ENCODE measurements around the gene EAF1. TPM values are rescaled to one million over a fixed set of nuclear protein-coding genes. Genes with fewer than 3 reads are reported as not detected.

The EAF1 gene
- total and polyA plus RNA-seq, 2 experiments from 2014 or later, result 9.4 to 45.4 TPM

GRCh38 chr3:15449489-15450224 is 22.3 kb downstream of the EAF1 start:
- H3K9me2 ChIP-seq (ENCODE audit: insufficient read depth), result no peaks in the 10 kb centered on the region
- no peaks in the 10 kb centered on the region for H3K9me3 Mint-ChIP-seq
- ATAC-seq (no peak), DNase-seq (ENCODE audit: low spot score) (no peak)
- H3K27ac ChIP-seq (ENCODE audit: low read depth), result no peak overlapping the region
- no peaks in the 10 kb centered on the region for H3F3A ChIP-seq (replicated peaks; ENCODE audit: low read depth)
- no peak overlapping the region for H3K4me3 Mint-ChIP-seq
- H3K36me3 ChIP-seq (ENCODE audit: insufficient read depth), result no peaks in the 10 kb centered on the region
- H3K4me3 ChIP-seq, result no peak overlapping the region
- H4K20me1 ChIP-seq (replicated peaks; ENCODE audit: insufficient read depth), result no peaks in the 10 kb centered on the region
- no peaks in the 10 kb centered on the region for H3K27me3 ChIP-seq (ENCODE audit: insufficient read depth)
- H3K4me2 ChIP-seq, result no peak overlapping the region
- no peaks in the 10 kb centered on the region for H3K4me1 Mint-ChIP-seq
- H3K36me3 Mint-ChIP-seq (ENCODE audit: low read depth), result no peaks in the 10 kb centered on the region; the same call in 2 of the 3 replicates
- H3K79me2 ChIP-seq (replicated peaks; ENCODE audit: insufficient read depth), result no peaks in the 10 kb centered on the region
- no peak for TF ChIP-seq NANOG (IDR thresholded peaks at IDR 0.05; ENCODE audit: borderline replicate concordance)
- no peak for TF ChIP-seq EZH2 (IDR thresholded peaks at IDR 0.05; ENCODE audit: low read depth, unreplicated experiment)
- TF ChIP-seq EZH2phosphoT487 (IDR thresholded peaks at IDR 0.05; ENCODE audit: unreplicated experiment), result no peak
- no peak for TF ChIP-seq STAT1 (IDR thresholded peaks at IDR 0.05; ENCODE audit: unreplicated experiment)
- no peak for TF ChIP-seq JUNB (IDR thresholded peaks at IDR 0.05; ENCODE audit: unreplicated experiment)
- H2AFZ ChIP-seq, result no peak overlapping the region
- peaks cover 2% of the 10 kb centered on the region for H3K27me3 Mint-ChIP-seq (ENCODE audit: insufficient read depth, low read depth, poor library complexity)
- no peak overlapping the region for H3K27ac Mint-ChIP-seq
- H3K4me1 ChIP-seq (ENCODE audit: insufficient read depth), result no peaks in the 10 kb centered on the region

- Histone ChIP-seq H3F3A (replicated peaks; ENCODE audit: low read depth) (no peaks in the 10 kb centered on the region), H4K20me1 (replicated peaks; ENCODE audit: insufficient read depth) (no peaks in the 10 kb centered on the region), H3K27me3 (ENCODE audit: insufficient read depth) (no peaks in the 10 kb centered on the region), H3K9me2 (ENCODE audit: insufficient read depth) (no peaks in the 10 kb centered on the region), H3K4me3 (no peak overlapping the region), H3K36me3 (ENCODE audit: insufficient read depth) (no peaks in the 10 kb centered on the region), H3K79me2 (replicated peaks; ENCODE audit: insufficient read depth) (no peaks in the 10 kb centered on the region), H3K4me2 (no peak overlapping the region), H3K27ac (ENCODE audit: low read depth) (no peak overlapping the region), H2AFZ (no peak overlapping the region), H3K4me1 (ENCODE audit: insufficient read depth) (no peaks in the 10 kb centered on the region)
- ATAC-seq (no peak), DNase-seq (ENCODE audit: low spot score) (no peak)
- Mint-ChIP-seq H3K36me3 (ENCODE audit: low read depth) (no peaks in the 10 kb centered on the region; the same call in 2 of the 3 replicates), H3K9me3 (no peaks in the 10 kb centered on the region), H3K4me1 (no peaks in the 10 kb centered on the region), H3K4me3 (no peak overlapping the region), H3K27ac (no peak overlapping the region; the same call in 1 of the 2 replicates), H3K27me3 (ENCODE audit: insufficient read depth, low read depth, poor library complexity) (peaks cover 2% of the 10 kb centered on the region)
- TF ChIP-seq ZNF331 (CRISPR knock-in tag; IDR thresholded peaks at IDR 0.05; ENCODE audit: low read depth) (no peak), ZNF462 (CRISPR knock-in tag; IDR thresholded peaks at IDR 0.05) (no peak), ETS1 (IDR thresholded peaks at IDR 0.05) (no peak), STAT1 (IDR thresholded peaks at IDR 0.05; ENCODE audit: unreplicated experiment) (no peak), ZNF114 (CRISPR knock-in tag; IDR thresholded peaks at IDR 0.05) (no peak), EZH2phosphoT487 (IDR thresholded peaks at IDR 0.05; ENCODE audit: unreplicated experiment) (no peak), CTCF (conservative IDR thresholded peaks at IDR 0.05; ENCODE audit: low read depth in 2 of 2) (no peak), NANOG (IDR thresholded peaks at IDR 0.05; ENCODE audit: borderline replicate concordance) (no peak), CREB1 (CRISPR knock-in tag; IDR thresholded peaks at IDR 0.05; ENCODE audit: low read depth) (no peak)
Measured at GRCh38 chr3:15450438-15451215, 23.2 kb downstream of the EAF1 start.
